ENCODE results near the gene MPZ.

The MPZ gene

DNA sequence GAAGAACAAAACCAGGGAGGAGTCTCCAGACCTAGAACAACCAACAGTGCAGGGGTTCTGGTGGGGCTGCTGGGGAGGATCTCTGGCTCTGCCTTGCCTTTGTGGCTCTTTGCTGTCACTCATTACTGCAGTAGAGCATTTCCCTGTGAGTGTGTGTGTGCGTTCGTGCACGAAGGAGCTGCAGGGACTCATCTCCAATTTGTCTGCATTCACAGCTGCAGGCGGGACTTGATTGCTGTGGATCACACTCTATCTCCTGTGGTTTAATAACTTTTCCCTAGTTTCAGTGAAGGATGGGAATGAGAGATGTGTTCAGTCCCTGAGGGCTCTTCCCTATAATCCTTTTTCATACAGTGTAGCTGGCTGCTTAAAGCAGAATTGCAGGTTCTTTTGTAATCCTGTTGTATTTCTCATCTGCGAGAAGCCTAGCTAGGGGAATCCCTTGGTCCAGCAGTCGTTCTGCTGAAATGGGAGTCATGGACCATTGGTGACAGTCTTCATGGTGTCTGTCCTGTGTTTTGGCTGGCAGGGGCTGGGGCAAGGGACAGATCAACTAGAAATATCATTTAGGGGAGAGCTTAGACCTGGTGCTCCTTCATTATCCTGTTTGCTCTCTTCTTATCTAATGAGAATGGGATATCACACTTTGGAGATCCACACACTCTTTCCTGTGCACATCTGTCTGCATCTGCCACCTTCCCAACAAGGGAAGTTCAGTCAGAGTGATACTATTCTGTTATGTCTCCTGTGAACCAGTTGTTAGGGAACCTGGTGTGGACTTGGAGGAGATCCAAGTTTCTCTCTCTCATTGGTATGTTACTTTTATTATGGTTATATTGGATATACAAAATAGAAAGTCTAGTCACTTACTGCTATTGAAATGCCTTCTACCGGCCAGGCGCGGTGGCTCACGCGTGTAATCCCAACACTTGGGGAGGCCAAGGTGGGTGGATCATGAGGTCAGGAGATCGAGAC is 48.2 kb downstream of the MPZ start:
- Histone ChIP-seq H3K4me1 (ENCODE audit: control insufficient read depth in 2 of 2, insufficient read depth in 1 of 2, low read depth in 1 of 2, low read length in 2 of 2) (peaks cover 0 to 10% of the 10 kb centered on the region in 2 donors), H2BK120ac (ENCODE audit: low read depth, low read length) (no peak overlapping the region), H3K23ac (ENCODE audit: low read depth, low read length, poor library complexity) (no peak overlapping the region), H4K91ac (ENCODE audit: low read depth, low read length, poor library complexity) (no peak overlapping the region), H3K4me2 (ENCODE audit: insufficient read depth, low read length, poor library complexity, severe bottlenecking) (no peak overlapping the region), H3K36me3 (replicated peaks in 1 of 2; ENCODE audit: control insufficient read depth in 2 of 2, insufficient read depth in 2 of 2, low read length in 2 of 2) (no peaks in the 10 kb centered on the region), H2AK5ac (ENCODE audit: low read depth, low read length) (no peak overlapping the region), H3K27me3 (ENCODE audit: control insufficient read depth in 3 of 3, insufficient read depth in 3 of 3, low read depth in 1 of 3, low read length in 3 of 3) (peaks cover 4 to 37% (median 21%) of the 10 kb centered on the region in 3 experiments), H2BK5ac (ENCODE audit: low read length) (no peak overlapping the region), H3K9ac (ENCODE audit: low read depth, low read length, poor library complexity) (no peak overlapping the region), H3K18ac (ENCODE audit: low read length) (no peak overlapping the region), H3K14ac (ENCODE audit: low read length) (no peak overlapping the region), H3K79me1 (ENCODE audit: low read depth, low read length) (no peaks in the 10 kb centered on the region), H4K8ac (ENCODE audit: low read depth, low read length) (no peak overlapping the region), H3K27ac (replicated peaks; ENCODE audit: low read length) (no peak overlapping the region), H3K4ac (ENCODE audit: low read length) (no peak overlapping the region), H3K4me3 (ENCODE audit: low read length in 2 of 2) (no peak overlapping the region), H2BK15ac (ENCODE audit: low read length) (no peak overlapping the region), H3K9me3 (replicated peaks in 1 of 2; ENCODE audit: control insufficient read depth in 2 of 2, insufficient read depth in 1 of 2, low read depth in 1 of 2, low read length in 2 of 2) (peaks cover 5 to 12% of the 10 kb centered on the region in 2 donors), H2AFZ (ENCODE audit: low read length) (peak overlapping the region; percentile 8), H2BK12ac (ENCODE audit: low read length) (no peak overlapping the region)
- DNase-seq (ENCODE audit: low spot score): no peak
- WGBS, 2 donors (ENCODE audit: extremely low coverage in 2 of 2, insufficient read length in 2 of 2, insufficient replicate concordance in 1 of 2): no CpG with 5 or more reads among the region's 12 CpGs

DNA sequence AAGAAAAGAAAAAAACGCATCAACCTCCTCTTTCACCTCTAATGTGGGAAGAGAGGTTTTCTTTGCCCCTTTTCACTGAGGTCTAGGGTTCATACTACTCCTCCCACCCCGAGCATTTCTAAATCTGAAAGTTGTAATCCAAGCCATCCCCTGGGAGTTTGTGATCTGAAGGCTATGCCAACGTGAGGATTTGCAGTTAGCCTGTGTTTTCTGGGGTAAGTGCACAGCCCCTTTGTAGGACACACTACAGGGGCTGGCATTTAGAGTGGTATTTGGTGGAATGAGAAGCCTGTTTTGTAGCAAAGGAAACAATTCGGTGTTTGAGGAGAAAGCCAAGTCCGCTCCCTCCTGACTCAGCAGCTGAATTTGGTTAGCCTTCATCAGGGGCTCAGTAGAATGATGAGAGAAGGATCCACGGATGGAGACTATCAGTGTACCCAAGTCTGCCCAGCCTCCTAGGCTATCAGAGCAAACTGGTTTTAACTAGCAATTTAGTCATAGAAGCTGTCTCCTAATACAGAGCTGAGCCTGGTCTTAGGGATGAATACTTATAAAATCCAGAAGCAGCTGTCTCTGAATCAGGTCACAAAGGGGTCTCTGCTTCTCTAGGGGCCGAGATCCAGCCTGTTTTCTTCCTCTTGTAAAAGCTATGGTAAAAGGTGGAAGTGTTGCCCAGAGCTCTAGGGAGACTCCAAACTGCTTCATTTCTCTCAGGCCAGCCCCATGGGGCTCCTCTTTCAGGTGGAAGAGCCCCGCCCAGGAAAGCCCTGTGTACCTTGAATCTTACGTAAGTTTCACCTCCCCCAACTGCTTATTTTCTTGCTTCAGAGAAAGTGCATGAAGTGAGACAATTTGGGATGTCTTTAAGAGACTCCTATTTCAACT is 49.1 kb downstream of the MPZ start:
- no peaks in the 10 kb centered on the region for H3K36me3 ChIP-seq (replicated peaks in 1 of 2; ENCODE audit: control insufficient read depth in 2 of 2, insufficient read depth in 2 of 2, low read length in 2 of 2)
- H4K91ac ChIP-seq (ENCODE audit: low read depth, low read length, poor library complexity): no peak overlapping the region
- no peak overlapping the region for H3K9ac ChIP-seq (ENCODE audit: low read depth, low read length, poor library complexity)
- H3K23ac ChIP-seq (ENCODE audit: low read depth, low read length, poor library complexity): no peak overlapping the region
- H3K79me1 ChIP-seq (ENCODE audit: low read depth, low read length): no peaks in the 10 kb centered on the region
- peaks cover 5 to 14% of the 10 kb centered on the region in 2 donors for H3K9me3 ChIP-seq (replicated peaks in 1 of 2; ENCODE audit: control insufficient read depth in 2 of 2, insufficient read depth in 1 of 2, low read depth in 1 of 2, low read length in 2 of 2)
- no peak overlapping the region for H2BK15ac ChIP-seq (ENCODE audit: low read length)
- H3K27ac ChIP-seq (replicated peaks; ENCODE audit: low read length): no peak overlapping the region
- H3K4me3 ChIP-seq (ENCODE audit: low read length in 2 of 2): no peak overlapping the region
- no CpG with 5 or more reads among the region's 9 CpGs for WGBS, 2 donors (ENCODE audit: extremely low coverage in 2 of 2, insufficient read length in 2 of 2, insufficient replicate concordance in 1 of 2)
- H3K4ac ChIP-seq (ENCODE audit: low read length): no peak overlapping the region
- H2AFZ ChIP-seq (ENCODE audit: low read length): peak overlapping the region; percentile 8
- no peak overlapping the region for H2BK120ac ChIP-seq (ENCODE audit: low read depth, low read length)
- peaks cover 4 to 37% (median 21%) of the 10 kb centered on the region in 3 experiments for H3K27me3 ChIP-seq (ENCODE audit: control insufficient read depth in 3 of 3, insufficient read depth in 3 of 3, low read depth in 1 of 3, low read length in 3 of 3)
- H3K14ac ChIP-seq (ENCODE audit: low read length): no peak overlapping the region
- no peak overlapping the region for H3K4me2 ChIP-seq (ENCODE audit: insufficient read depth, low read length, poor library complexity, severe bottlenecking)
- H2BK5ac ChIP-seq (ENCODE audit: low read length): no peak overlapping the region
- H3K4me1 ChIP-seq (ENCODE audit: control insufficient read depth in 2 of 2, insufficient read depth in 1 of 2, low read depth in 1 of 2, low read length in 2 of 2): peaks cover 0 to 10% of the 10 kb centered on the region in 2 donors
- H2BK12ac ChIP-seq (ENCODE audit: low read length): no peak overlapping the region
- no peak overlapping the region for H4K8ac ChIP-seq (ENCODE audit: low read depth, low read length)
- H2AK5ac ChIP-seq (ENCODE audit: low read depth, low read length): no peak overlapping the region
- H3K18ac ChIP-seq (ENCODE audit: low read length): no peak overlapping the region
- no peak for DNase-seq (ENCODE audit: low spot score)

DNA sequence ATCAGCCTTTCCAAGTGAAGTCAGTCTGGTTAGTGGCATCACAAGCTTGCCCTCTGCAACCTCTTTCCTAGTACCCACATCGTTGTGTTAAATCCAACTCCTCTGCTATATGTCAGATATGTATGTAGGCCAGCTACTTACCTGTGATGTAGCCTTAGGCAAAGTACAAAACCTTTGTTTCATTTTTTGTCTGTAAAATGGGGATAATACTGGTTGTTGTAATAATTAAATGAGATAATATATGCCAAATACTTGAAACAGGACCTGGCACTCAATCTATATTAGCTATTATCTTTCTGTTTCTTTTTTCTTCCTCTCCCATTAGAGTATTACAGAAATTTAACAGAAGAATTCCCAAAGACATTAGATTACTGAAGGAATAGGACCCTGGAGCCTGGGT is 50.0 kb downstream of the MPZ start:
- Histone ChIP-seq H3K18ac (ENCODE audit: low read length) (no peak overlapping the region), H2BK15ac (ENCODE audit: low read length) (no peak overlapping the region)
- WGBS, 2 donors (ENCODE audit: extremely low coverage in 2 of 2, insufficient read length in 2 of 2, insufficient replicate concordance in 1 of 2): no CpG with 5 or more reads among the region's 1 CpG

More for the DNA sequence above, 50.0 kb downstream of the MPZ start:
- Histone ChIP-seq H2AFZ (ENCODE audit: low read length) (no peak overlapping the region), H3K4me2 (ENCODE audit: insufficient read depth, low read length, poor library complexity, severe bottlenecking) (no peak overlapping the region), H3K9ac (ENCODE audit: low read depth, low read length, poor library complexity) (no peak overlapping the region), H3K27ac (replicated peaks; ENCODE audit: low read length) (no peak overlapping the region), H3K4me1 (ENCODE audit: control insufficient read depth in 2 of 2, insufficient read depth in 1 of 2, low read depth in 1 of 2, low read length in 2 of 2) (peaks cover 0 to 7% of the 10 kb centered on the region in 2 donors), H2BK5ac (ENCODE audit: low read length) (no peak overlapping the region), H3K79me1 (ENCODE audit: low read depth, low read length) (no peaks in the 10 kb centered on the region), H3K36me3 (replicated peaks in 1 of 2; ENCODE audit: control insufficient read depth in 2 of 2, insufficient read depth in 2 of 2, low read length in 2 of 2) (no peaks in the 10 kb centered on the region), H2BK120ac (ENCODE audit: low read depth, low read length) (no peak overlapping the region), H3K4ac (ENCODE audit: low read length) (no peak overlapping the region), H3K4me3 (ENCODE audit: low read length in 2 of 2) (no peak overlapping the region), H3K23ac (ENCODE audit: low read depth, low read length, poor library complexity) (no peak overlapping the region), H3K14ac (ENCODE audit: low read length) (no peak overlapping the region), H4K8ac (ENCODE audit: low read depth, low read length) (no peak overlapping the region), H4K91ac (ENCODE audit: low read depth, low read length, poor library complexity) (no peak overlapping the region), H2AK5ac (ENCODE audit: low read depth, low read length) (no peak overlapping the region), H2BK12ac (ENCODE audit: low read length) (no peak overlapping the region), H3K27me3 (ENCODE audit: control insufficient read depth in 3 of 3, insufficient read depth in 3 of 3, low read depth in 1 of 3, low read length in 3 of 3) (peaks cover 4 to 37% (median 21%) of the 10 kb centered on the region in 3 experiments), H3K9me3 (replicated peaks in 1 of 2; ENCODE audit: control insufficient read depth in 2 of 2, insufficient read depth in 1 of 2, low read depth in 1 of 2, low read length in 2 of 2) (peaks cover 5 to 14% of the 10 kb centered on the region in 2 donors)
- no peak for DNase-seq (ENCODE audit: low spot score)
